Ovary (tissue), 3 donors: ENCODE data around the gene ISLR2.

ENCODE experiments used
- EP300 ChIP-seq: sonication (generic); formaldehyde crosslinking; IDR thresholded peaks from one replicate; pipeline ENCODE4 v1.6.1; 2017; ENCODE audit warnings: antibody characterized with exemption
- TF ChIP-seq, protein P1 (sequence below), 3 donors: fragments of 450-650 bp in 2 of 3; fragments of 200-600 bp in 1 of 3; IDR thresholded peaks; one replicate each; pipeline versions ENCODE4 v1.5.1 to v1.8.0; 2016 to 2022; ENCODE audit warnings: antibody characterized with exemption in 3 of 3, mild to moderate bottlenecking in 1 of 3
- donor health status: DM: no; HTN: no; CAD: no.

DNA sequence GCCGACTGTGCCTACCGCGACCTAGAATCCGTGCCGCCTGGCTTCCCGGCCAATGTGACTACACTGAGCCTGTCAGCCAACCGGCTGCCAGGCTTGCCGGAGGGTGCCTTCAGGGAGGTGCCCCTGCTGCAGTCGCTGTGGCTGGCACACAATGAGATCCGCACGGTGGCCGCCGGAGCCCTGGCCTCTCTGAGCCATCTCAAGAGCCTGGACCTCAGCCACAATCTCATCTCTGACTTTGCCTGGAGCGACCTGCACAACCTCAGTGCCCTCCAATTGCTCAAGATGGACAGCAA lies 44.5 kb downstream of the ISLR2 start:
- TF ChIP-seq, protein P1, sequence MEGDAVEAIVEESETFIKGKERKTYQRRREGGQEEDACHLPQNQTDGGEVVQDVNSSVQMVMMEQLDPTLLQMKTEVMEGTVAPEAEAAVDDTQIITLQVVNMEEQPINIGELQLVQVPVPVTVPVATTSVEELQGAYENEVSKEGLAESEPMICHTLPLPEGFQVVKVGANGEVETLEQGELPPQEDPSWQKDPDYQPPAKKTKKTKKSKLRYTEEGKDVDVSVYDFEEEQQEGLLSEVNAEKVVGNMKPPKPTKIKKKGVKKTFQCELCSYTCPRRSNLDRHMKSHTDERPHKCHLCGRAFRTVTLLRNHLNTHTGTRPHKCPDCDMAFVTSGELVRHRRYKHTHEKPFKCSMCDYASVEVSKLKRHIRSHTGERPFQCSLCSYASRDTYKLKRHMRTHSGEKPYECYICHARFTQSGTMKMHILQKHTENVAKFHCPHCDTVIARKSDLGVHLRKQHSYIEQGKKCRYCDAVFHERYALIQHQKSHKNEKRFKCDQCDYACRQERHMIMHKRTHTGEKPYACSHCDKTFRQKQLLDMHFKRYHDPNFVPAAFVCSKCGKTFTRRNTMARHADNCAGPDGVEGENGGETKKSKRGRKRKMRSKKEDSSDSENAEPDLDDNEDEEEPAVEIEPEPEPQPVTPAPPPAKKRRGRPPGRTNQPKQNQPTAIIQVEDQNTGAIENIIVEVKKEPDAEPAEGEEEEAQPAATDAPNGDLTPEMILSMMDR (IDR thresholded peaks at IDR 0.05), result no peak
- TF ChIP-seq EP300, result no peak
